Upper lobe of left lung (tissue), 4 donors: Measurements from ENCODE around the gene C1orf21.

ENCODE experiments used
- CTCF ChIP-seq, 6 experiments: fragments of 450-650 bp in 4 of 6; fragments of 200-600 bp in 2 of 6; sonication (generic) in 2 of 6; IDR thresholded peaks; one replicate each; pipeline ENCODE4 v1.5.1; 2016 to 2019; ENCODE audit warnings: antibody characterized with exemption in 6 of 6
- POLR2A ChIP-seq, 4 donors: fragments of 450-650 bp; IDR thresholded peaks; one replicate each; pipeline ENCODE4 v1.5.1; 2016 to 2017; ENCODE audit warnings: antibody characterized with exemption in 4 of 4, mild to moderate bottlenecking in 2 of 4

DNA sequence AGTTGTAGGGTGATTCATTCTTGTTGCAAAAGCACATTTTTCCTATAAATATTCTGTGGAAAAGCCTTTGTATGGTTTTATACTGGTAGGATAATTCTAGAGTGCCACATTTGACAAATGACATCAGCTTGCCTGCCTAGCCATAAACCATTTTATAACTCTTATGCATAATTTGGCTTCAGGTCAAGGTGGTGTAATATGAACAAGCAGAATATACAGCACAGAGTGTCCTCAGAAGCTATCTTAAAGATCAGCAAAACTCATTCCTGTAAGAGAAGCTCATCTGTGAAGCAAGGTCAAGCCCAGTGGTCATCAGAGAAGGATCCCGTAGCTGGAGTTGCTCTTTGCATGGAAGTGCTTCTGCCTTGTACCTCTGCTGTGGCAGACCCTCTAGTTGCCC, 24.0 kb upstream of the C1orf21 start:
- TF ChIP-seq CTCF (IDR thresholded peaks at IDR 0.05): no peak
- no peak for TF ChIP-seq POLR2A (IDR thresholded peaks at IDR 0.05)
